Measurements from ENCODE around the gene GAMT. TPM values are rescaled to one million over a fixed set of nuclear protein-coding genes. Genes with fewer than 3 reads are reported as not detected.
A peak's percentile ranks its signal among the peaks of the same experiment; 100 is the strongest.

GAMT gene
- total and polyA plus RNA-seq, 2 of the 13 experiments (the other 11 are each of a cell fraction or from before 2014, with no cell fraction given), result 115 to 124 TPM

DNA sequence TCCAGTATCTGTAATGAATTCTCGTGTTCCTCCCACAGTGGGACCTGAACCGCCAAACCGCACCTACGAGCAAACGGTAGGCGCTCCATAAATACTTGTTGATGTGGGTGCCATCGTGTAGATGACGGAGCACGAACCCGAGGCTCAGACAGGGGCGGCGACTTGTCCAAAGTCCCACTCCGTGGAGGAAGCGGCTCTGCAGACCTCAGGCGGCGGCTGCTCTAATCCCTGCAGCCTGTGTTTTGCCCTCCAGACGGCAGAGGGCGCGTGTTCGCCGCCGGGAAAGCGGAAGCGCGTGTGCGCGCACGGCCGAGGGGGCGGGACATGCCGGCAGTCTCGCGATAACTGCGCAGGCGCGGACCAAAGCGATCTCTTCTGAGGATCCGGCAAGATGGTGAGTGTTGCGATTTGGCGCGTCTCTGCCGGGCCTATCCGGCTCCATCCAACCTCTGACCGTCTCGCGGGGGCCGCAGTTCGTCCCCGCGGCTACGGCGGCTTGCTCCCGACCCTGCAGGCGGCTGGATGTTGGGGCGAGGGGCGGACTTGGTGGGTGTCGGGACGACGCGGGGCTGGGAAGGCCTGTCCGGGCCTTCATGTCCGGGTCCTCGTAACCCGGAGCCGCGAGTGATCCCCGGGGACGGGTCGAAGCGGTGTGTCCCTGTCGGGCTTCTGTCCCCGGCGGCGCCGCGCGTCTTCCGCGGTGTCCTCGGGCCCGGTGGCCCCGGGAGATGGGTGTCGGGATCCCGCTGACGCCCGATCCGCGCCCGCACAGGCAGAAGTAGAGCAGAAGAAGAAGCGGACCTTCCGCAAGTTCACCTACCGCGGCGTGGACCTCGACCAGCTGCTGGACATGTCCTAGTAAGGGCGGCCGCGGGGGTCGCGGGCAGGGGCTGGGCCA lies 36.9 kb upstream of the GAMT start, which contains the start of gene RPS15 (continued):
- TF ChIP-seq CENPX (CRISPR knock-in tag; IDR thresholded peaks at IDR 0.05) (no peak), MAFG (CRISPR knock-in tag; IDR thresholded peaks at IDR 0.05) (peak; percentile 34; the same call in 1 of the 2 replicates), ZNF572 (CRISPR knock-in tag; IDR thresholded peaks at IDR 0.05) (0 out of 2 replicates have a peak, but pooled peaks have one; percentile 61), SRSF1 (optimal IDR thresholded peaks at IDR 0.05; ENCODE audit: low read depth, low read length) (peak; percentile 97), ZNF773 (CRISPR knock-in tag; IDR thresholded peaks at IDR 0.05; ENCODE audit: borderline replicate concordance) (peak; percentile 65; the same call in 1 of the 2 replicates), REPIN1 (CRISPR knock-in tag; IDR thresholded peaks at IDR 0.05; ENCODE audit: borderline replicate concordance, low read depth) (peak; percentile 95), MIXL1 (CRISPR knock-in tag; IDR thresholded peaks at IDR 0.05) (peak; percentile 88), BRD4 (CRISPR knock-in tag; IDR thresholded peaks at IDR 0.05) (peak; percentile 96), BATF2 (CRISPR knock-in tag; IDR thresholded peaks at IDR 0.05) (peak; percentile 89; the same call in 1 of the 2 replicates), ZNF703 (CRISPR knock-in tag; IDR thresholded peaks at IDR 0.05; ENCODE audit: borderline replicate concordance) (no peak; the same call in 1 of the 2 replicates), ZSCAN29 (CRISPR knock-in tag; conservative IDR thresholded peaks at IDR 0.05) (no peak; the same call in 1 of the 2 replicates), KLF13 (CRISPR knock-in tag; IDR thresholded peaks at IDR 0.05) (peak; percentile 28; the same call in 1 of the 2 replicates), ZNF331 (CRISPR knock-in tag; IDR thresholded peaks at IDR 0.05) (peak; percentile 93), KAT8 (CRISPR knock-in tag; IDR thresholded peaks at IDR 0.05) (peak; percentile 97), MXD1 (CRISPR knock-in tag; IDR thresholded peaks at IDR 0.05) (peak; percentile 84), SNAPC5 (CRISPR knock-in tag; IDR thresholded peaks at IDR 0.05; ENCODE audit: borderline replicate concordance) (no peak), KDM1A (CRISPR knock-in tag; IDR thresholded peaks at IDR 0.05) (no peak), SP1 (IDR thresholded peaks at IDR 0.05) (0 out of 2 replicates have a peak, but pooled peaks have one; percentile 51), SP1 (CRISPR knock-in tag; IDR thresholded peaks at IDR 0.05) (peak; percentile 94), POLR2G (IDR thresholded peaks at IDR 0.05; ENCODE audit: low read depth, low read length) (peak; percentile 98), THYN1 (CRISPR knock-in tag; IDR thresholded peaks at IDR 0.05; ENCODE audit: borderline replicate concordance, low read depth) (no peak), ZFP62 (CRISPR knock-in tag; IDR thresholded peaks at IDR 0.05) (no peak), RFXANK (CRISPR knock-in tag; IDR thresholded peaks at IDR 0.05) (peak; percentile 32; the same call in 1 of the 2 replicates), ZNF713 (CRISPR knock-in tag; IDR thresholded peaks at IDR 0.05) (0 out of 2 replicates have a peak, but pooled peaks have one; percentile 84), ZNF674 (CRISPR knock-in tag; IDR thresholded peaks at IDR 0.05; ENCODE audit: low read depth) (0 out of 2 replicates have a peak, but pooled peaks have one; percentile 52), SIX1 (CRISPR knock-in tag; IDR thresholded peaks at IDR 0.05; ENCODE audit: borderline replicate concordance) (peak; percentile 51; the same call in 1 of the 2 replicates), ZNF317 (CRISPR knock-in tag; IDR thresholded peaks at IDR 0.05) (peak; percentile 83), REXO4 (CRISPR knock-in tag; IDR thresholded peaks at IDR 0.05; ENCODE audit: borderline replicate concordance) (peak; percentile 63; the same call in 1 of the 2 replicates)
- TF ChIP-seq, protein P1, sequence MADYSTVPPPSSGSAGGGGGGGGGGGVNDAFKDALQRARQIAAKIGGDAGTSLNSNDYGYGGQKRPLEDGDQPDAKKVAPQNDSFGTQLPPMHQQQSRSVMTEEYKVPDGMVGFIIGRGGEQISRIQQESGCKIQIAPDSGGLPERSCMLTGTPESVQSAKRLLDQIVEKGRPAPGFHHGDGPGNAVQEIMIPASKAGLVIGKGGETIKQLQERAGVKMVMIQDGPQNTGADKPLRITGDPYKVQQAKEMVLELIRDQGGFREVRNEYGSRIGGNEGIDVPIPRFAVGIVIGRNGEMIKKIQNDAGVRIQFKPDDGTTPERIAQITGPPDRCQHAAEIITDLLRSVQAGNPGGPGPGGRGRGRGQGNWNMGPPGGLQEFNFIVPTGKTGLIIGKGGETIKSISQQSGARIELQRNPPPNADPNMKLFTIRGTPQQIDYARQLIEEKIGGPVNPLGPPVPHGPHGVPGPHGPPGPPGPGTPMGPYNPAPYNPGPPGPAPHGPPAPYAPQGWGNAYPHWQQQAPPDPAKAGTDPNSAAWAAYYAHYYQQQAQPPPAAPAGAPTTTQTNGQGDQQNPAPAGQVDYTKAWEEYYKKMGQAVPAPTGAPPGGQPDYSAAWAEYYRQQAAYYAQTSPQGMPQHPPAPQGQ (CRISPR knock-in tag; IDR thresholded peaks at IDR 0.05; ENCODE audit: borderline replicate concordance), result no peak

All from HepG2 (cell line).